Small intestine (tissue), 7 donors: Measurements from ENCODE around the gene SORBS2. TPM values are rescaled to one million over a fixed set of nuclear protein-coding genes. Genes with fewer than 3 reads are reported as not detected.

ENCODE experiments used
- DNase-seq, 2 donors: peaks; one replicate each; pipeline versions ENCODE4 v3.0.0 to v3.0.0-alpha.2; 2013
- FAIRE-seq: peaks from 2 replicates; lab custom pipeline; 2012; peaks lifted over from hg19 to GRCh38; lab: Jason Lieb, UNC
- H3K27ac ChIP-seq, 3 donors: one replicate each; pipeline ENCODE4 v1.5.1; 2013; ENCODE audit warnings: low read length in 2 of 3, mild to moderate bottlenecking in 2 of 3, control low read depth in 1 of 3, inconsistent platforms in 1 of 3, low read depth in 1 of 3, moderate library complexity in 1 of 3
- H3K27me3 ChIP-seq, 3 donors: one replicate each; pipeline ENCODE4 v1.6.1; 2013; ENCODE audit warnings: low read length in 3 of 3, inconsistent platforms in 1 of 3; ENCODE audit not compliant: control insufficient read depth in 3 of 3, insufficient read depth in 3 of 3
- H3K36me3 ChIP-seq, 3 donors: one replicate each; pipeline ENCODE4 v1.6.1; 2013; ENCODE audit warnings: low read length in 3 of 3, inconsistent platforms in 1 of 3, low read depth in 1 of 3, mild to moderate bottlenecking in 1 of 3, moderate library complexity in 1 of 3; ENCODE audit not compliant: control insufficient read depth in 3 of 3, insufficient read depth in 2 of 3
- H3K4me1 ChIP-seq, 3 donors: one replicate each; pipeline ENCODE4 v1.6.1; 2013; ENCODE audit warnings: low read length in 2 of 3, inconsistent platforms in 1 of 3, low read depth in 1 of 3, mild to moderate bottlenecking in 1 of 3, moderate library complexity in 1 of 3; ENCODE audit not compliant: control insufficient read depth in 3 of 3, insufficient read depth in 2 of 3
- H3K4me3 ChIP-seq, 3 donors: one replicate each; pipeline ENCODE4 v1.5.1; 2013; ENCODE audit warnings: low read length in 3 of 3, control low read depth in 1 of 3, inconsistent platforms in 1 of 3, low read depth in 1 of 3, mild to moderate bottlenecking in 1 of 3, moderate library complexity in 1 of 3
- H3K9me3 ChIP-seq, 2 donors: one replicate each; pipeline ENCODE4 v1.6.1; 2013; ENCODE audit warnings: low read depth in 1 of 2, low read length in 1 of 2; ENCODE audit not compliant: control insufficient read depth in 2 of 2, insufficient read depth in 1 of 2
- WGBS, 3 donors: extraction: QIAGEN DNeasy Blood & Tissue Kit; methylation state at CpG; one replicate each; pipeline ENCODE4 v1.1.7; 2013; 5-methylcytosine and 5-hydroxymethylcytosine counted together
- polyA plus RNA-seq, 4 donors: library from polyadenylated mRNA; stranded (reverse) in 3 of 4; unstranded in 1 of 4; fragments of 200-250 nt in 3 of 4; fragments of 120-200 nt in 1 of 4; gene quantifications; one replicate each; pipeline versions ENCODE4 v1.2.1 to v1.2.3, GENCODE V29; 2013
- donor health status: healthy with polysubstance abuse.
- donor health status: control.
- donor health status: control.
- donor health status: Bipolar disorder and iron deficiency.
- donor health status: healthy.

SORBS2 gene
- polyA plus RNA-seq, 4 donors = 1.6 to 36.5 (median 16.1) TPM

GRCh38 chr4:185587427-185588161 lies 224.4 kb downstream of the SORBS2 start:
- Histone ChIP-seq H3K27ac (peak overlapping the region in 1 of 3 donors; percentile 91), H3K9me3 (no peaks in the 10 kb centered on the region), H3K4me1 (no peaks in the 10 kb centered on the region), H3K4me3 (no peak overlapping the region), H3K36me3 (peaks cover 0 to 9% (median 0%) of the 10 kb centered on the region in 3 donors), H3K27me3 (peaks cover 0 to 3% (median 0%) of the 10 kb centered on the region in 3 donors)
- no peak for DNase-seq
- 50 to 88% (median 66%) methylated on average over 32 of the region's 32 CpGs for WGBS, 3 donors
- FAIRE-seq = no peak

GRCh38 chr4:185587030-185587426 lies 225.0 kb downstream of the SORBS2 start:
- no peak overlapping the region for H3K4me3 ChIP-seq
- no peaks in the 10 kb centered on the region for H3K9me3 ChIP-seq
- DNase-seq (no peak), FAIRE-seq (no peak)
- peak overlapping the region in 1 of 3 donors; percentile 91 for H3K27ac ChIP-seq
- H3K4me1 ChIP-seq = no peaks in the 10 kb centered on the region
- peaks cover 0 to 3% (median 0%) of the 10 kb centered on the region in 3 donors for H3K27me3 ChIP-seq
- H3K36me3 ChIP-seq = peaks cover 0 to 9% (median 0%) of the 10 kb centered on the region in 3 donors
- 57 to 86% (median 66%) methylated on average over 6 of the region's 6 CpGs for WGBS, 3 donors

- Histone ChIP-seq H3K27ac (no peak overlapping the region), H3K4me3 (no peak overlapping the region), H3K27me3 (peaks cover 0 to 3% (median 0%) of the 10 kb centered on the region in 3 donors), H3K9me3 (no peaks in the 10 kb centered on the region), H3K4me1 (no peaks in the 10 kb centered on the region), H3K36me3 (peaks cover 0 to 9% (median 0%) of the 10 kb centered on the region in 3 donors)
- no peak for DNase-seq
- no peak for FAIRE-seq
- WGBS, 3 donors = 63 to 73% (median 69%) methylated on average over 1 of the region's 1 CpG
Measured at GRCh38 chr4:185585211-185585610, 226.8 kb downstream of the SORBS2 start.

GRCh38 chr4:185583813-185584212 lies 228.2 kb downstream of the SORBS2 start:
- Histone ChIP-seq H3K27me3 (peaks cover 0 to 3% (median 0%) of the 10 kb centered on the region in 3 donors), H3K9me3 (peaks cover 0 to 3% of the 10 kb centered on the region in 2 donors), H3K4me1 (no peaks in the 10 kb centered on the region), H3K4me3 (no peak overlapping the region), H3K36me3 (peaks cover 0 to 9% (median 0%) of the 10 kb centered on the region in 3 donors), H3K27ac (no peak overlapping the region)
- 82 to 96% (median 91%) methylated on average over 1 of the region's 1 CpG for WGBS, 3 donors
- FAIRE-seq (no peak), DNase-seq (no peak)

GRCh38 chr4:185582651-185583400 lies 229.2 kb downstream of the SORBS2 start:
- FAIRE-seq = no peak
- peaks cover 0 to 8% (median 0%) of the 10 kb centered on the region in 3 donors for H3K36me3 ChIP-seq
- no peaks in the 10 kb centered on the region for H3K4me1 ChIP-seq
- no peak overlapping the region for H3K4me3 ChIP-seq
- DNase-seq = no peak
- peaks cover 0 to 2% (median 0%) of the 10 kb centered on the region in 3 donors for H3K27me3 ChIP-seq
- H3K9me3 ChIP-seq = peaks cover 0 to 3% of the 10 kb centered on the region in 2 donors
- H3K27ac ChIP-seq = no peak overlapping the region
- 84 to 88% (median 86%) methylated on average over 7 of the region's 7 CpGs for WGBS, 3 donors

- no peaks in the 10 kb centered on the region for H3K4me1 ChIP-seq
- DNase-seq (no peak), FAIRE-seq (no peak)
- peaks cover 0 to 3% of the 10 kb centered on the region in 2 donors for H3K9me3 ChIP-seq
- WGBS, 3 donors = 72 to 85% (median 75%) methylated on average over 12 of the region's 12 CpGs
- no peaks in the 10 kb centered on the region for H3K36me3 ChIP-seq
- no peaks in the 10 kb centered on the region for H3K27me3 ChIP-seq
- no peak overlapping the region for H3K27ac ChIP-seq
- no peak overlapping the region for H3K4me3 ChIP-seq
Measured at GRCh38 chr4:185580699-185581098, 231.3 kb downstream of the SORBS2 start.

GRCh38 chr4:185578284-185578683 lies 233.7 kb downstream of the SORBS2 start:
- WGBS, 3 donors = 66 to 82% (median 72%) methylated on average over 3 of the region's 3 CpGs
- Histone ChIP-seq H3K4me3 (no peak overlapping the region), H3K27ac (no peak overlapping the region), H3K9me3 (peaks cover 0 to 3% of the 10 kb centered on the region in 2 donors), H3K4me1 (no peaks in the 10 kb centered on the region), H3K27me3 (no peaks in the 10 kb centered on the region), H3K36me3 (no peaks in the 10 kb centered on the region)
- FAIRE-seq (no peak), DNase-seq (no peak)
